Keratinocyte (primary cell): Measurements from ENCODE around the gene COL11A1.

ENCODE experiments used
- CTCF ChIP-seq, 3 experiments: IDR thresholded peaks in 1 of 3; conservative IDR thresholded peaks in 1 of 3; optimal IDR thresholded peaks in 1 of 3; 2 replicates in 2 of 3; 3 replicates in 1 of 3; pipeline versions ENCODE3 to v1.5.1; 2011; ENCODE audit warnings: low read length in 3 of 3, mild to moderate bottlenecking in 3 of 3, moderate library complexity in 2 of 3, control low read depth in 1 of 3, inconsistent platforms in 1 of 3; ENCODE audit not compliant: insufficient read depth in 2 of 3; ENCODE audit errors: extremely low read depth in 1 of 3
- EZH2 ChIP-seq: IDR thresholded peaks from one replicate; pipeline ENCODE4 v1.6.1; 2012; ENCODE audit warnings: inconsistent platforms, mild to moderate bottlenecking, low read length, moderate library complexity

GRCh38 chr1:102977292-102977691 lies 131.0 kb downstream of the COL11A1 start:
- TF ChIP-seq EZH2 (no peak), CTCF (optimal IDR thresholded peaks at IDR 0.05 in 1 of 3, IDR thresholded peaks at IDR 0.05 in 1 of 3, conservative IDR thresholded peaks at IDR 0.05 in 1 of 3; ENCODE audit: extremely low read depth in 1 of 3, insufficient read depth in 2 of 3, low read length in 3 of 3) (no peak)
